ENCODE data around the gene OOSP1. TPM values are rescaled to one million over a fixed set of nuclear protein-coding genes. Genes with fewer than 3 reads are reported as not detected.

Gene OOSP1, protein sequence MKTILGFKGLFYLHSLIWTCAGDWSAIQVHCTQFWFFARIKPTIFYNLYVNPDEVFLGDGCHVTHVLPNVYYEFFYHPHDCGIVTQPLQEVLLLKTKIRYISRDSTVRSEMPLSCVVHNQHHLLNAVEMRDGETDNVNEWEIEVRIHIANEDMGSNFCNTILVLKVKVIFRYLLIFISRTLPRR
- total RNA-seq (2021; ENCODE audit: unreplicated experiment) (not detected), Bru-seq, nascent RNA (not detected), BruChase-seq, experiment 1, labeled RNA remaining after a 2-hour chase (percentile 22 among the genes with signal in this experiment), BruChase-seq, experiment 2, labeled RNA remaining after a 6-hour chase (percentile 8 among the genes with signal in this experiment)
- polyA plus RNA-seq (2012; ENCODE audit: insufficient read length): not detected
- long read RNA-seq: 0 reads

DNA sequence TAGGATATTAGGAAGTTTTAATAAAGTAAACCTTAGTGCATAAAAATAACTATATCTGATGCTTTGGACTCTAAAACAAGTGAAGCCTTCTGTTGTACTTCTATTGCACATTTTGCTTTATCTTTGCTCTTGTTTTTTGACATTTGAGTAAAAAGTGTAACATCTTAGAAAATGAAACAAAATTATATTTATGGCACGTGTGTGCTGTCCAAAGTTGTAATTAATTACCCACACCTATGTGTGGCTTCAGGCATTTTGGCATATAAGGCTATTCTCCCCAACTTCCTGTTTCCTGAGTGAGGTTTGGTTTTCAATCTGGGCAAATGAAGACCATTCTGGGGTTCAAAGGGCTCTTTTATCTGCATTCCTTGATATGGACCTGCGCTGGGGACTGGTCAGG, at the start of gene OOSP1:
Gene OOSP1 (plus strand): TSS at position 301 of the 400 bp plus-strand sequence. CDS start 23 bp downstream, at position 324.
- CTCF ChIA-PET: no interaction called here
- ATAC-seq (no peak), DNase-seq (ENCODE audit: low read depth, low spot score) (no peak)
- no peaks in the 10 kb centered on the region for H3K4me1 ChIP-seq (ENCODE audit: control insufficient read depth, insufficient read depth, low read length)
- no peak within 1 kb of the TSS for H3K4me3 ChIP-seq (ENCODE audit: low read depth in 2 of 2, low read length in 2 of 2)
- no peaks in the 10 kb centered on the region for H3K36me3 ChIP-seq (ENCODE audit: control insufficient read depth, insufficient read depth, low read length)
- H3K9me3 ChIP-seq (ENCODE audit: control insufficient read depth, insufficient read depth, low read depth, low read length): no peaks in the 10 kb centered on the region
- no TSS peak for BruUV-seq (replicated peaks)
- TF ChIP-seq, protein P1, sequence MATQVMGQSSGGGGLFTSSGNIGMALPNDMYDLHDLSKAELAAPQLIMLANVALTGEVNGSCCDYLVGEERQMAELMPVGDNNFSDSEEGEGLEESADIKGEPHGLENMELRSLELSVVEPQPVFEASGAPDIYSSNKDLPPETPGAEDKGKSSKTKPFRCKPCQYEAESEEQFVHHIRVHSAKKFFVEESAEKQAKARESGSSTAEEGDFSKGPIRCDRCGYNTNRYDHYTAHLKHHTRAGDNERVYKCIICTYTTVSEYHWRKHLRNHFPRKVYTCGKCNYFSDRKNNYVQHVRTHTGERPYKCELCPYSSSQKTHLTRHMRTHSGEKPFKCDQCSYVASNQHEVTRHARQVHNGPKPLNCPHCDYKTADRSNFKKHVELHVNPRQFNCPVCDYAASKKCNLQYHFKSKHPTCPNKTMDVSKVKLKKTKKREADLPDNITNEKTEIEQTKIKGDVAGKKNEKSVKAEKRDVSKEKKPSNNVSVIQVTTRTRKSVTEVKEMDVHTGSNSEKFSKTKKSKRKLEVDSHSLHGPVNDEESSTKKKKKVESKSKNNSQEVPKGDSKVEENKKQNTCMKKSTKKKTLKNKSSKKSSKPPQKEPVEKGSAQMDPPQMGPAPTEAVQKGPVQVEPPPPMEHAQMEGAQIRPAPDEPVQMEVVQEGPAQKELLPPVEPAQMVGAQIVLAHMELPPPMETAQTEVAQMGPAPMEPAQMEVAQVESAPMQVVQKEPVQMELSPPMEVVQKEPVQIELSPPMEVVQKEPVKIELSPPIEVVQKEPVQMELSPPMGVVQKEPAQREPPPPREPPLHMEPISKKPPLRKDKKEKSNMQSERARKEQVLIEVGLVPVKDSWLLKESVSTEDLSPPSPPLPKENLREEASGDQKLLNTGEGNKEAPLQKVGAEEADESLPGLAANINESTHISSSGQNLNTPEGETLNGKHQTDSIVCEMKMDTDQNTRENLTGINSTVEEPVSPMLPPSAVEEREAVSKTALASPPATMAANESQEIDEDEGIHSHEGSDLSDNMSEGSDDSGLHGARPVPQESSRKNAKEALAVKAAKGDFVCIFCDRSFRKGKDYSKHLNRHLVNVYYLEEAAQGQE (IDR thresholded peaks at IDR 0.05; ENCODE audit: insufficient read depth in 1 of 2, low read depth in 2 of 2, low read length in 1 of 2): no peak
- TF ChIP-seq POLR2AphosphoS5 (IDR thresholded peaks at IDR 0.05; ENCODE audit: low read depth, low read length) (no peak), TCF7L2 (IDR thresholded peaks at IDR 0.05; ENCODE audit: low read depth, low read length) (no peak), SIN3A (IDR thresholded peaks at IDR 0.05; ENCODE audit: borderline replicate concordance, insufficient read depth, low read depth, low read length) (no peak)
- TF ChIP-seq, protein P2, sequence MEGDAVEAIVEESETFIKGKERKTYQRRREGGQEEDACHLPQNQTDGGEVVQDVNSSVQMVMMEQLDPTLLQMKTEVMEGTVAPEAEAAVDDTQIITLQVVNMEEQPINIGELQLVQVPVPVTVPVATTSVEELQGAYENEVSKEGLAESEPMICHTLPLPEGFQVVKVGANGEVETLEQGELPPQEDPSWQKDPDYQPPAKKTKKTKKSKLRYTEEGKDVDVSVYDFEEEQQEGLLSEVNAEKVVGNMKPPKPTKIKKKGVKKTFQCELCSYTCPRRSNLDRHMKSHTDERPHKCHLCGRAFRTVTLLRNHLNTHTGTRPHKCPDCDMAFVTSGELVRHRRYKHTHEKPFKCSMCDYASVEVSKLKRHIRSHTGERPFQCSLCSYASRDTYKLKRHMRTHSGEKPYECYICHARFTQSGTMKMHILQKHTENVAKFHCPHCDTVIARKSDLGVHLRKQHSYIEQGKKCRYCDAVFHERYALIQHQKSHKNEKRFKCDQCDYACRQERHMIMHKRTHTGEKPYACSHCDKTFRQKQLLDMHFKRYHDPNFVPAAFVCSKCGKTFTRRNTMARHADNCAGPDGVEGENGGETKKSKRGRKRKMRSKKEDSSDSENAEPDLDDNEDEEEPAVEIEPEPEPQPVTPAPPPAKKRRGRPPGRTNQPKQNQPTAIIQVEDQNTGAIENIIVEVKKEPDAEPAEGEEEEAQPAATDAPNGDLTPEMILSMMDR (IDR thresholded peaks at IDR 0.05): no peak
- POLR2A ChIA-PET: no interaction called here
- in situ Hi-C loops (cut with HindIII; ENCODE audit: low pct_unique_long_range_greater_than_20kb, low sequenced_read_pairs) (no loop called here), intact Hi-C loops (cut with micrococcal nuclease; ENCODE audit: unreplicated experiment) (no loop called here)
- H3K27ac ChIP-seq (ENCODE audit: low read length): no peak within 1 kb of the TSS
- H3K27me3 ChIP-seq (ENCODE audit: control insufficient read depth, insufficient read depth, low read length): no peaks in the 10 kb centered on the region

DNA sequence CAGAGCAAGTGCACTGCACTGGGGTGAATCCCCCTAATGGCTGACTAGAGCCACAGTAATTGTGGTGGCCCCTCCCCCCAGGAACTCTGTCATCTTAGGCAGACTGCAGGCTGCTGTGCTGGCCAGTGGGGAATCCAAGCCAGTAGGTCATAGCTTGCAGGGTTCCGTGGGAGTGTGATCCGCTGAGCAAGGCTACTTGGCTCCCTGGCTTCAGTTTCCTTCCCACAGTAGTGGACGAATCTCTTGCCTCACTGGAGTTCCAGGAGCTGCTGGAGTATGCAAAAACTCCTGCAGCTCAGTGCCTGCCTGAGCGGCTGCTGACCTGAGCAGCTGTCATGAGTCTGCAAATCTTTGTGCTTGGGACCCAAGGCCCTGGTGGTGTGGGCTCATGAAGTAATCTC, 46.5 kb upstream of the OOSP1 start:
- no peaks in the 10 kb centered on the region for H3K36me3 ChIP-seq (ENCODE audit: control insufficient read depth, insufficient read depth, low read length)
- ChIA-PET CTCF (interaction anchor here (0.6 kb wide), 2 partner anchors 116 to 161 kb away, joined by 3 to 4 read pairs; no protein-coding TSS in a partner anchor), POLR2A (no interaction called here)

DNA sequence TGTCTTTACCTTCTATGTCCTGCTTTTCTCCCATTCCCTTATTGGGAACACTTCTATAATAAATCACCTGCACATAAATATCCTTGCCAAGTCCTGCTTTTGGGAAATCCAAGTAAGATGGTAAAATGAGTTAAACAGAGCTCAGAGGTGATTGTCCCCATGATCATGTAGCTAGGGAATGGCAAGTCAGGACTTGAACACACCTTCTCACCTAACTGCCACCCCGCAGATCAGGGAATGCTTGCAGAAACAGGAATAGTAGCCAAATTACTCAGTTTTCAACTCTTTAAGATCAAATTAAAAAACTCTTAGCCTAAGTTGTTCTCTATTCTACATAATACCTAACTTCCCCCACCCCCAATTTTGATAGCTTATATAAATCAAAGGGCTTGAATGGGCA, 43.6 kb upstream of the OOSP1 start:
- no peaks in the 10 kb centered on the region; the same call in 1 of the 2 replicates for H3K27me3 ChIP-seq (ENCODE audit: control insufficient read depth, insufficient read depth, low read length)
- H3K4me3 ChIP-seq (ENCODE audit: low read depth in 2 of 2, low read length in 2 of 2): no peak overlapping the region
- ChIA-PET POLR2A (no interaction called here), CTCF (no interaction called here)
- H3K4me1 ChIP-seq (ENCODE audit: control insufficient read depth, insufficient read depth, low read length): no peaks in the 10 kb centered on the region
- no TSS peak for BruUV-seq (replicated peaks)
- no peak for DNase-seq (ENCODE audit: low read depth, low spot score)
- H3K9me3 ChIP-seq (ENCODE audit: control insufficient read depth, insufficient read depth, low read depth, low read length): no peaks in the 10 kb centered on the region
- H3K27ac ChIP-seq (ENCODE audit: low read length): no peak overlapping the region
- in situ Hi-C loops (cut with HindIII; ENCODE audit: low pct_unique_long_range_greater_than_20kb, low sequenced_read_pairs) (no loop called here), intact Hi-C loops (cut with micrococcal nuclease; ENCODE audit: unreplicated experiment) (no loop called here)
- TF ChIP-seq SIN3A (IDR thresholded peaks at IDR 0.05; ENCODE audit: borderline replicate concordance, insufficient read depth, low read depth, low read length) (no peak), POLR2AphosphoS5 (IDR thresholded peaks at IDR 0.05; ENCODE audit: low read depth, low read length) (no peak), TCF7L2 (IDR thresholded peaks at IDR 0.05; ENCODE audit: low read depth, low read length) (no peak)
- TF ChIP-seq, protein P1 (IDR thresholded peaks at IDR 0.05; ENCODE audit: insufficient read depth in 1 of 2, low read depth in 2 of 2, low read length in 1 of 2): no peak
- TF ChIP-seq, protein P2 (IDR thresholded peaks at IDR 0.05): no peak
- no peaks in the 10 kb centered on the region for H3K36me3 ChIP-seq (ENCODE audit: control insufficient read depth, insufficient read depth, low read length)
- ATAC-seq: no peak

More for the DNA sequence above, 46.5 kb upstream of the OOSP1 start:
- no peak overlapping the region for H3K4me3 ChIP-seq (ENCODE audit: low read depth in 2 of 2, low read length in 2 of 2)
- H3K9me3 ChIP-seq (ENCODE audit: control insufficient read depth, insufficient read depth, low read depth, low read length): no peaks in the 10 kb centered on the region
- no peaks in the 10 kb centered on the region for H3K4me1 ChIP-seq (ENCODE audit: control insufficient read depth, insufficient read depth, low read length)
- DNase-seq (ENCODE audit: low read depth, low spot score) (no peak), ATAC-seq (no peak)
- BruUV-seq (replicated peaks): no TSS peak
- no peaks in the 10 kb centered on the region; the same call in 1 of the 2 replicates for H3K27me3 ChIP-seq (ENCODE audit: control insufficient read depth, insufficient read depth, low read length)
- in situ Hi-C loops (cut with HindIII; ENCODE audit: low pct_unique_long_range_greater_than_20kb, low sequenced_read_pairs) (no loop called here), intact Hi-C loops (cut with micrococcal nuclease; ENCODE audit: unreplicated experiment) (no loop called here)
- TF ChIP-seq SIN3A (IDR thresholded peaks at IDR 0.05; ENCODE audit: borderline replicate concordance, insufficient read depth, low read depth, low read length) (no peak), TCF7L2 (IDR thresholded peaks at IDR 0.05; ENCODE audit: low read depth, low read length) (no peak)
- H3K27ac ChIP-seq (ENCODE audit: low read length): no peak overlapping the region
